Measurements from ENCODE around the gene CLCN2. TPM values are rescaled to one million over a fixed set of nuclear protein-coding genes. Genes with fewer than 3 reads are reported as not detected.

CLCN2 gene
- total RNA-seq, 4 donors from 2014 or later = 0.77 to 20.8 (median 7.3) TPM

DNA sequence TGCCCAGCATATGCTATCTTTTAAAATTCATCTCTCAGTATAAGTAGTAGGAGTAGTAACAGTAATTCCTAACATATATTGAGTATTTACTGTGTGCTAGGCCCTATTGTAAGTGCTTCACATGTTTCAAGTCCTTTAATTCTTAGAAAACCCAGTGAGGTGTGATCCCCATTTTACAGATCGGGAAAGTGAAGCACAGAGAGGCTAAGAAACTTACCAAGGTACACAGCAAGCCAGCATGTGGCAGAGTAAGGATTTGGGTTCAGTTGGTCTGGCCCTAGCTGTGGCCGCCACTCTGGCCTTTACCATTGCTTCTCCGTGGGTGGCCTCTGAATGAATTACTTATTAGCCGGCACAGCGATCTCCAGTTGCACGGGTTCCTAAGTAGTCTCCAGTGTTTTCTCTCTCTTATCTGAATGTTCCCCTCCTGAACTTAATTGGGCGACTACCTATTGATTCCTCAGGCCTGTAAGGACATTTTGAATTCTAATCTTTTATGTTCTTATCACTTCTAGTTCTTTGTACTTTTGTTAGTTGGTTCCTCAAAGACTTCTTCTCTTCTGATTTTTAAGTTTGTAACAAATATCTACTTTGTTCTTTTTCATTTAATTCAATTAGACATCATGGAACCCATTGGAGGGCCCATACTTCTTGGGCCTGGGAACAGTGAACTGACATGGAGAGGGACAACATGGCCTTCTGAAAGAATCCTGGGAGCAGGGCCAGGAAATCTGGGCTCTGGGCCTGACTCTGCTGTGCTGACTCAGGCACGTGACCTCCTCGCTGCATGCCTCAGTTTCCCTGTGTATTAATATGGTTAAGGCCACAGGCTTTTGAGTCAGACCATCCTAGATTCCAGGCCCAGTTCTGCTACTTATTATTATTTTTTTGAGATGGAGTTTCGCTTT, 11.6 kb downstream of the CLCN2 start:
- Histone ChIP-seq H3K9me3 (no peaks in the 10 kb centered on the region), H3K4me3 (no peak overlapping the region), H3K27me3 (no peaks in the 10 kb centered on the region), H3K27ac (no peak overlapping the region), H3K4me1 (peaks cover 0 to 10% of the 10 kb centered on the region in 2 donors), H3K36me3 (no peaks in the 10 kb centered on the region)
- intact Hi-C loops (cut with DNase I; ENCODE audit: low total_unique reads) = loop anchor here (5.0 kb wide), 1 partner anchor 48 kb away; no protein-coding TSS in a partner anchor
- TF ChIP-seq, protein P1, sequence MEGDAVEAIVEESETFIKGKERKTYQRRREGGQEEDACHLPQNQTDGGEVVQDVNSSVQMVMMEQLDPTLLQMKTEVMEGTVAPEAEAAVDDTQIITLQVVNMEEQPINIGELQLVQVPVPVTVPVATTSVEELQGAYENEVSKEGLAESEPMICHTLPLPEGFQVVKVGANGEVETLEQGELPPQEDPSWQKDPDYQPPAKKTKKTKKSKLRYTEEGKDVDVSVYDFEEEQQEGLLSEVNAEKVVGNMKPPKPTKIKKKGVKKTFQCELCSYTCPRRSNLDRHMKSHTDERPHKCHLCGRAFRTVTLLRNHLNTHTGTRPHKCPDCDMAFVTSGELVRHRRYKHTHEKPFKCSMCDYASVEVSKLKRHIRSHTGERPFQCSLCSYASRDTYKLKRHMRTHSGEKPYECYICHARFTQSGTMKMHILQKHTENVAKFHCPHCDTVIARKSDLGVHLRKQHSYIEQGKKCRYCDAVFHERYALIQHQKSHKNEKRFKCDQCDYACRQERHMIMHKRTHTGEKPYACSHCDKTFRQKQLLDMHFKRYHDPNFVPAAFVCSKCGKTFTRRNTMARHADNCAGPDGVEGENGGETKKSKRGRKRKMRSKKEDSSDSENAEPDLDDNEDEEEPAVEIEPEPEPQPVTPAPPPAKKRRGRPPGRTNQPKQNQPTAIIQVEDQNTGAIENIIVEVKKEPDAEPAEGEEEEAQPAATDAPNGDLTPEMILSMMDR (IDR thresholded peaks at IDR 0.05) = no peak
- TF ChIP-seq POLR2A (IDR thresholded peaks at IDR 0.05) = no peak
- DNase-seq = no peak

DNA sequence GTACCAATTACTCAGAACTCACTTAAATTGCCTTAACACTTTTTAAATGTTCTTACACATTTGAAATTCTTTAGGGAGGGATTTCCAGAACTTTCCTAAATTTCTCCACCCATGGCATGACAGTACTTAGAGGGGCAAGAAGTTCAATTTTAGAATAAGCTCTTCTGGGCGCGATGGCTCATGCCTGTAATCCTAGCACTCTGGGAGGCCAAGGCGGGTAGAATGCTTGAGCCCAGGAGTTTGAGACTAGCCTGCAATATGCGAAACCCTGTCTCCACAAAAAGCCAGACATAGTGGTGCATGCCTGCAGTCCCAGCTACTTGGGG, 13.4 kb downstream of the CLCN2 start:
- intact Hi-C loops (cut with DNase I; ENCODE audit: low total_unique reads) = no loop called here
- Histone ChIP-seq H3K4me1 (peaks cover 0 to 10% of the 10 kb centered on the region in 2 donors), H3K27me3 (no peaks in the 10 kb centered on the region), H3K27ac (no peak overlapping the region), H3K4me3 (no peak overlapping the region), H3K36me3 (no peaks in the 10 kb centered on the region), H3K9me3 (no peaks in the 10 kb centered on the region)
- TF ChIP-seq, protein P1 (IDR thresholded peaks at IDR 0.05) = no peak
- no peak for TF ChIP-seq POLR2A (IDR thresholded peaks at IDR 0.05)
- DNase-seq = no peak

DNA sequence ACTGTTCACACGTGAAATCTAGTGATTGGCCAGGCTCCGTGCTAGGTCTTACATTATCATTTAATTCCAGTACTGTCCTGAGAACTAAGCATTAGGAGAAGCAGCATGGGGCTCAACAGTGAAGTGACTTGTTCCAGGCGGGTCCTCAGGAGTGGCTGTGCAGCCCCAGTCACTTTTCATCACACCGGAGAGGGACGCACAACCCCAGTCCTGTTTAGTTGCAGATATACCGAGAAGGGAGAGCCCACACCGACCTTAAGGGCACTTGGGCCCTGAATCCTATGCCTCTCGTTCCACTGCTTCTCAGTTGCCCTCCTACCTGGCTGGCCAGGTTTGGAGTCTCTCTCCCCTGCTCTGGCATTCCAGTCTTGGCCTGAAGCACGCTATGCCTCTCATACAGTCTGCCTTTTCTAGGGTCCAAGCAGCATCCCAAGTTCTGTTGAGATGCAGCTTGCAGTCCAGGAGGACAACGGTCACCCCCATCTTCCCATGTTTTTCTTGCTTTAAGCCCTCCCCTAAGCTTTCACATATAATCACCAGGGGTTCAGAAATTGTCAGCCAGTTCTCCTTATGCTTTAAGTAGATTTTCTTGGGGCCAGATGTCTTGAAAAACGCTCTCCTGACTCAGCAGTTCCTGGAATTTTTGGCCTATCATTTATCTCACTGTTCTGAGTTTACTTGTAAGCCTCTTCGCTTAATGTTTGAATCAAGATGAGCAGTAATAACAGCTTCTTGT, 13.9 kb downstream of the CLCN2 start:
- DNase-seq = no peak
- Histone ChIP-seq H3K9me3 (no peaks in the 10 kb centered on the region), H3K27me3 (no peaks in the 10 kb centered on the region), H3K4me1 (peaks cover 0 to 10% of the 10 kb centered on the region in 2 donors), H3K36me3 (no peaks in the 10 kb centered on the region), H3K27ac (no peak overlapping the region), H3K4me3 (no peak overlapping the region)
- no peak for TF ChIP-seq POLR2A (IDR thresholded peaks at IDR 0.05)
- TF ChIP-seq, protein P1 (IDR thresholded peaks at IDR 0.05) = no peak
- intact Hi-C loops (cut with DNase I; ENCODE audit: low total_unique reads) = no loop called here

DNA sequence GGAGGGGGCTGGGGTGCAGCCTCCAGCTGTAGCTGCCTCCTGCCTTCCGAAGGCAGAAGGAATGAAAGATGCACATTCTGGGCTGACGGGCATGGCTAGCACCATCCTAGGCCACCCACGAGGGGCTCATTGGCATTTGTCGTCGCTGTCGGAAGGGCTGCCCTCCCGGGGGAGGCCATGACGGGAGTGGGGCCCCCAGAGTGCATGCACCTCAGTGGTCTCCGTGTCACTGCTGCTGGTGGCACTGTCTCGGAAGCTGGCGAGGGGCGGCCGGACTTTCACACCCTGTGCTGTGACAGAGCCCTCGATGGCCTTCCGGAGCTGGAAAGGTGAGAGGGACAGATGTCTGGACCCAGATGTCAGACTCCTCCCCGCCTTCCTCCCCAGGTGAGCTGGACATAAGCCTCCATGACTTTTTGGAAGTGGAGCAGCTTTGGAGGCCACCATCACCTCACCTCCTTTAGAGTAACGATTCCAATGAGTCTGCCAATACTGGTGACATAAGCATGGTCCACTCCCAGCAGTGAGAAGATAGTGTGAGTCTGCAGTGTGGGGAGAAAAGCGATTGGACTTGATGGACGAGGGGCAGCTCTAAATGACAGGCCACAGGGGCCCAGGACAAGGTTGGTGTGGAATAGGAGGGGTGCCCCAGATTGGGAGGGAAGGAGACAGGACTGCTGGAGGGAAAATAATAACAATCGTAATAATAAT, 14.8 kb downstream of the CLCN2 start:
- TF ChIP-seq, protein P1 (IDR thresholded peaks at IDR 0.05) = no peak
- TF ChIP-seq POLR2A (IDR thresholded peaks at IDR 0.05) = no peak
- no peak overlapping the region for H3K27ac ChIP-seq
- H3K36me3 ChIP-seq = no peaks in the 10 kb centered on the region
- intact Hi-C loops (cut with DNase I; ENCODE audit: low total_unique reads) = no loop called here
- H3K27me3 ChIP-seq = no peaks in the 10 kb centered on the region
- H3K4me3 ChIP-seq = no peak overlapping the region
- no peak for DNase-seq
- H3K9me3 ChIP-seq = no peaks in the 10 kb centered on the region
- H3K4me1 ChIP-seq = peaks cover 0 to 5% of the 10 kb centered on the region in 2 donors
